H1 (cell line): ENCODE measurements around the gene TBC1D32. TPM values are rescaled to one million over a fixed set of nuclear protein-coding genes. Genes with fewer than 3 reads are reported as not detected.

ENCODE experiments used
- CTCF ChIA-PET: fragments of 300-600 bp; sonication (Branson Sonifier 250); formaldehyde crosslinking; loops from one replicate; lab custom pipeline; 2021; ENCODE audit not compliant: partially characterized antibody; lab: Charles Lee
- POLR2A ChIA-PET: fragments of 300-600 bp; sonication (Branson Sonifier 250); formaldehyde crosslinking; loops from one replicate; lab custom pipeline; 2021; ENCODE audit warnings: inconsistent platforms; ENCODE audit not compliant: partially characterized antibody; lab: Charles Lee
- DNase-seq, 2 experiments: peaks; one replicate each; pipeline versions ENCODE4 v3.0.0 to v3.0.0-alpha.2; 2010 to 2022; ENCODE audit warnings: low spot score in 2 of 2, low read depth in 1 of 2, mixed read lengths in 1 of 2
- FAIRE-seq: peaks from 2 replicates; lab custom pipeline; 2011; peaks lifted over from hg19 to GRCh38; lab: Jason Lieb, UNC
- H2AFZ ChIP-seq: 2 replicates; pipeline ENCODE4 v1.8.1; 2012; ENCODE audit warnings: low read length, inconsistent platforms
- H2AK5ac ChIP-seq: 2 replicates; pipeline ENCODE4 v1.6.1; 2013; ENCODE audit warnings: low read depth, low read length
- H2BK120ac ChIP-seq: replicated peaks from 2 replicates; pipeline ENCODE3; 2013; ENCODE audit warnings: low read depth, low read length, inconsistent platforms
- H2BK12ac ChIP-seq: 2 replicates; pipeline ENCODE4 v1.6.1; 2013; ENCODE audit warnings: low read depth, low read length
- H2BK15ac ChIP-seq: 2 replicates; pipeline ENCODE4 v1.6.1; 2013; ENCODE audit warnings: low read length
- H2BK20ac ChIP-seq: 2 replicates; pipeline ENCODE4 v1.6.1; 2013; ENCODE audit warnings: low read length
- H2BK5ac ChIP-seq: 2 replicates; pipeline ENCODE4 v1.6.1; 2013; ENCODE audit warnings: low read depth, low read length
- H3K14ac ChIP-seq: 2 replicates; pipeline ENCODE4 v1.6.1; 2013; ENCODE audit warnings: inconsistent platforms; ENCODE audit not compliant: insufficient read length
- H3K18ac ChIP-seq: 2 replicates; pipeline ENCODE4 v1.6.1; 2013; ENCODE audit warnings: low read length; ENCODE audit errors: extremely low read depth
- H3K23ac ChIP-seq: 2 replicates; pipeline ENCODE4 v1.6.1; 2013; ENCODE audit warnings: inconsistent platforms; ENCODE audit not compliant: insufficient read length
- H3K23me2 ChIP-seq: 2 replicates; pipeline ENCODE4 v1.6.1; 2013; ENCODE audit warnings: low read depth, low read length
- H3K27ac ChIP-seq: 2 replicates; pipeline ENCODE4 v1.6.1; 2011; ENCODE audit warnings: low read depth, low read length, inconsistent platforms
- H3K27me3 ChIP-seq, 4 experiments: replicated peaks in 1 of 4; 1 replicate in 1 of 4; 2 replicates in 3 of 4; pipeline versions ENCODE4 v1.6.1 to v1.8.1; 2011 to 2013; ENCODE audit warnings: low read length in 3 of 4, mild to moderate bottlenecking in 3 of 4, inconsistent platforms in 2 of 4, mixed read lengths in 2 of 4, moderate library complexity in 1 of 4; ENCODE audit not compliant: control insufficient read depth in 3 of 4, insufficient read depth in 3 of 4; ENCODE audit errors: extremely low read depth in 1 of 4
- H3K36me3 ChIP-seq, 4 experiments: 2 replicates each; pipeline versions ENCODE4 v1.6.1 to v1.8.1; 2011 to 2013; ENCODE audit warnings: mild to moderate bottlenecking in 4 of 4, low read length in 3 of 4, moderate library complexity in 2 of 4, control low read depth in 1 of 4, inconsistent platforms in 1 of 4; ENCODE audit not compliant: insufficient read depth in 4 of 4, control insufficient read depth in 2 of 4
- H3K4ac ChIP-seq: replicated peaks from 2 replicates; pipeline ENCODE3; 2013; ENCODE audit warnings: low read length, low read depth, mixed read lengths, inconsistent platforms; ENCODE audit not compliant: insufficient read length
- H3K4me1 ChIP-seq, 4 experiments: replicated peaks in 1 of 4; 1 replicate in 1 of 4; 2 replicates in 3 of 4; pipeline versions ENCODE4 v1.6.1 to v1.8.1; 2011 to 2013; ENCODE audit warnings: low read length in 3 of 4, inconsistent platforms in 2 of 4, mixed read lengths in 1 of 4; ENCODE audit not compliant: insufficient read depth in 4 of 4, control insufficient read depth in 3 of 4
- H3K4me2 ChIP-seq, 2 experiments: 2 replicates each; pipeline versions ENCODE4 v1.6.1 to v1.8.1; 2011 to 2013; ENCODE audit warnings: low read depth in 2 of 2, low read length in 2 of 2, control low read depth in 1 of 2, inconsistent platforms in 1 of 2, mild to moderate bottlenecking in 1 of 2; ENCODE audit not compliant: insufficient read depth in 1 of 2
- H3K4me3 ChIP-seq, 4 experiments: fragments of 200-600, 300-600 bp in 1 of 4; sonication (generic), shearing (Covaris generic), sonication (Bioruptor Twin) in 1 of 4; 2 replicates each; pipeline versions ENCODE4 v1.5.1 to v1.8.1; 2011 to 2016; ENCODE audit warnings: low read length in 4 of 4, low read depth in 3 of 4, control low read depth in 2 of 4, inconsistent platforms in 2 of 4, mild to moderate bottlenecking in 2 of 4, mixed read lengths in 1 of 4, moderate library complexity in 1 of 4; ENCODE audit not compliant: insufficient read depth in 2 of 4; ENCODE audit errors: extremely low read depth in 1 of 4
- H3K56ac ChIP-seq: replicated peaks from 2 replicates; pipeline ENCODE3; 2013; ENCODE audit warnings: low read depth, mild to moderate bottlenecking, mixed read lengths, low read length, inconsistent platforms; ENCODE audit not compliant: insufficient read length
- H3K79me1 ChIP-seq: 2 replicates; pipeline ENCODE4 v1.6.1; 2013; ENCODE audit warnings: low read depth, low read length, control low read depth
- H3K79me2 ChIP-seq, 2 experiments: 2 replicates each; pipeline versions ENCODE4 v1.6.1 to v1.8.1; 2012 to 2013; ENCODE audit warnings: low read length in 2 of 2, mild to moderate bottlenecking in 2 of 2, inconsistent platforms in 1 of 2; ENCODE audit not compliant: insufficient read depth in 2 of 2, control insufficient read depth in 1 of 2
- H3K9ac ChIP-seq, 4 experiments: replicated peaks in 1 of 4; 1 replicate in 1 of 4; 2 replicates in 3 of 4; pipeline versions ENCODE4 v1.6.1 to v1.8.1; 2011 to 2013; ENCODE audit warnings: low read depth in 3 of 4, low read length in 3 of 4, control low read depth in 2 of 4, mild to moderate bottlenecking in 2 of 4, moderate library complexity in 2 of 4, inconsistent platforms in 1 of 4; ENCODE audit errors: extremely low read depth in 1 of 4
- H3K9me3 ChIP-seq, 2 experiments: 2 replicates each; pipeline versions ENCODE4 v1.6.1 to v1.8.1; 2012 to 2013; ENCODE audit warnings: mild to moderate bottlenecking in 2 of 2, moderate library complexity in 2 of 2, control low read depth in 1 of 2, inconsistent platforms in 1 of 2, low read depth in 1 of 2, low read length in 1 of 2, mixed read lengths in 1 of 2; ENCODE audit not compliant: insufficient read depth in 2 of 2
- H4K20me1 ChIP-seq, 2 experiments: replicated peaks in 1 of 2; 2 replicates each; pipeline versions ENCODE3 to v1.8.1; 2011 to 2013; ENCODE audit warnings: inconsistent platforms in 2 of 2, low read length in 2 of 2, mild to moderate bottlenecking in 1 of 2; ENCODE audit not compliant: insufficient read depth in 2 of 2, control insufficient read depth in 1 of 2
- H4K5ac ChIP-seq: 2 replicates; pipeline ENCODE4 v1.6.1; 2013; ENCODE audit warnings: low read length, low read depth, mixed read lengths, inconsistent platforms; ENCODE audit not compliant: insufficient read length
- H4K8ac ChIP-seq: 2 replicates; pipeline ENCODE4 v1.8.0; 2013; ENCODE audit warnings: mild to moderate bottlenecking, moderate library complexity, low read length, inconsistent platforms; ENCODE audit not compliant: insufficient read depth; ENCODE audit errors: extremely low read depth
- H4K91ac ChIP-seq: replicated peaks from 2 replicates; pipeline ENCODE3; 2013; ENCODE audit warnings: low read length, mixed read lengths, inconsistent platforms; ENCODE audit not compliant: insufficient read length
- CHD1 ChIP-seq: IDR thresholded peaks from 2 replicates; pipeline ENCODE4 v1.6.1; 2012; ENCODE audit warnings: low read depth, low read length, improper control_type of control experiment
- CTBP2 ChIP-seq: IDR thresholded peaks from 2 replicates; pipeline ENCODE4 v1.7.0; 2011; ENCODE audit warnings: borderline replicate concordance, mild to moderate bottlenecking, moderate library complexity, mixed read lengths, low read length; ENCODE audit not compliant: insufficient read depth, insufficient read length
- EGR1 ChIP-seq: IDR thresholded peaks from 2 replicates; pipeline ENCODE4 v1.6.1; 2011; ENCODE audit warnings: low read depth, low read length, borderline replicate concordance
- EP300 ChIP-seq, 2 experiments: IDR thresholded peaks; 1 replicate in 1 of 2; 2 replicates in 1 of 2; pipeline ENCODE4 v1.6.1; 2011 to 2012; ENCODE audit warnings: low read depth in 2 of 2, low read length in 2 of 2, mild to moderate bottlenecking in 2 of 2, borderline replicate concordance in 1 of 2, inconsistent platforms in 1 of 2, moderate library complexity in 1 of 2
- GTF2F1 ChIP-seq: IDR thresholded peaks from 2 replicates; pipeline ENCODE4 v1.6.1; 2012; ENCODE audit warnings: low read depth, low read length, improper control_type of control experiment, borderline replicate concordance
- KDM4A ChIP-seq: IDR thresholded peaks from one replicate; pipeline ENCODE4 v1.7.1; 2012; ENCODE audit warnings: low read depth, mild to moderate bottlenecking, moderate library complexity, low read length, inconsistent platforms; ENCODE audit not compliant: severe bottlenecking
- MAFK ChIP-seq: IDR thresholded peaks from 2 replicates; pipeline ENCODE4 v1.6.1; 2012; ENCODE audit warnings: low read depth, mild to moderate bottlenecking, improper control_type of control experiment, low read length
- PHF8 ChIP-seq: fragments of 200-600 bp; sonication (generic); conservative IDR thresholded peaks from 2 replicates; pipeline ENCODE4 v1.7.1; 2012; ENCODE audit warnings: low read depth, mild to moderate bottlenecking, inconsistent platforms, low read length, moderate library complexity
- RXRA ChIP-seq: IDR thresholded peaks from 2 replicates; pipeline ENCODE4 v1.6.1; 2011; ENCODE audit warnings: low read depth, mild to moderate bottlenecking, low read length, moderate library complexity; ENCODE audit not compliant: insufficient read depth
- SAP30 ChIP-seq: fragments of 300-600 bp; sonication (generic); IDR thresholded peaks from 2 replicates; pipeline ENCODE4 v1.7.1; 2012; ENCODE audit warnings: low read length, moderate library complexity, mild to moderate bottlenecking, inconsistent platforms; ENCODE audit not compliant: insufficient read depth, insufficient replicate concordance
- SP4 ChIP-seq: IDR thresholded peaks from 2 replicates; pipeline ENCODE4 v1.6.1; 2012; ENCODE audit warnings: low read length, inconsistent platforms
- TAF7 ChIP-seq: optimal IDR thresholded peaks from 2 replicates; pipeline ENCODE3; 2011; ENCODE audit warnings: low read depth, mild to moderate bottlenecking, inconsistent platforms, low read length, moderate library complexity, borderline replicate concordance
- TBP ChIP-seq: IDR thresholded peaks from 2 replicates; pipeline ENCODE4 v1.6.1; 2011; ENCODE audit warnings: low read depth, low read length, improper control_type of control experiment
- WGBS, 2 experiments: shearing (Covaris generic) in 1 of 2; methylation state at CpG; one replicate each; pipeline versions ENCODE4 v1.1.6 to v1.1.7; 2013 to 2015; ENCODE audit warnings: low lambda C conversion rate in 2 of 2, mixed read lengths in 2 of 2, inconsistent platforms in 1 of 2, low coverage in 1 of 2, missing lambda C conversion rate in 1 of 2; ENCODE audit not compliant: insufficient replicate concordance in 2 of 2, insufficient coverage in 1 of 2, insufficient read length in 1 of 2; ENCODE audit errors: extremely low coverage in 1 of 2, missing lambda C conversion rate in 1 of 2; 5-methylcytosine and 5-hydroxymethylcytosine counted together
- polyA plus RNA-seq, 7 experiments: library from polyadenylated mRNA; depleted of rRNA in 3 of 7; stranded (reverse) in 5 of 7; unstranded in 2 of 7; fragments of >200 nt in 5 of 7; fragments of 200-250 nt in 2 of 7; gene quantifications; 1 replicate in 5 of 7; 2 replicates in 1 of 7; 4 replicates in 1 of 7; pipeline versions ENCODE4 v1.2.1 to v1.2.3, GENCODE V29; 2011 to 2013; ENCODE audit warnings: missing spikeins in 2 of 7, mixed read lengths in 2 of 7
- total RNA-seq: library from RNA; stranded (reverse); fragmentation: NEBNext Ultra II Directional; extraction: Animal tissue kit (Norgen Biotek cat#: 25700); gene quantifications from 2 replicates; pipeline ENCODE4 v1.2.1, GENCODE V29; 2021

The TBC1D32 gene
- total and polyA plus RNA-seq, 2 of the 8 experiments (the other 6 are each of a cell fraction or from before 2014, with no cell fraction given), result 5.3 to 7.1 TPM

DNA sequence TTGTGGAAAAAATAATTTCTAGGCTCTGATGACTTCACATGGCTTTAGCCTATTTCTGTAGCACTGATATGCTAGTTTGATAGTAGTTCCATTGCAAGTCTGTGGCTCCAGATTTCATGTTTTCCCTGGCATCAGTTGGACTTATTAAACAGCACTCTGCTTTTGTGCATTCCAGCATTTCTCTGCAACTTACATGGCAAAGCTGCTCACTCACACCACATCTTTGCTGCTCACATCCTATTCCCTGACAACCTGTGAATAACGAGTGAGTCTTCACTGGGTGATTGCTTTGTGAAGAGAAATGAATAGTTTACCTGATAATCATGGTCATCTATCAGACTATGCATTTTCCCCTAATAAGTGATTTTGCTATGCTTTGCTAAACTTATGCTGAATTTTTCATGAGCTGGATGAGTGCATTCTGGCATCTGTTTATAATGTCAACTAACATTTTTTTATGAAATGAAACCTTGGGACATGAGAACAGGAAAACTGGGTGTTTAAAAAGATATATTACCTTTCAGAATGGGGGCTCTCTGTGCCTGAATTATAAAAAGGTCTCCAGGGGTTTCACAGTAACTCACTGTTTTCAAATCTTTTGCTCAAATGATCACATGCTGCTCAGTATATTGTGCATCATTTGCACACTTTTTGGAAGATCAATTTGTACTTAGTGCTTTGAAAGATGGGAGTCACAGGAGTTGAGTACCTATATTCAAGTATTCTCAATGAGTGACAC, 301.8 kb downstream of the TBC1D32 start:
- H3K27me3 ChIP-seq, result no peaks in the 10 kb centered on the region
- POLR2A ChIA-PET, result no interaction called here
- DNase-seq, result no peak
- FAIRE-seq, result no peak
- H4K8ac ChIP-seq, result no peak overlapping the region
- CTCF ChIA-PET, result interaction anchor here (0.6 to 2.3 kb wide), 3 partner anchors 12 to 209 kb away, joined by 3 to 6 read pairs (median 6); no protein-coding TSS in a partner anchor
- H3K23me2 ChIP-seq, result no peaks in the 10 kb centered on the region
- H3K4me2 ChIP-seq, result no peak overlapping the region
- no peak overlapping the region for H2BK12ac ChIP-seq
- H4K5ac ChIP-seq, result no peak overlapping the region
- WGBS, 2 experiments, result 86% methylated on average over 1 of the region's 1 CpG; no CpG with 5 or more reads in 1 of the 2 experiments
- no peak overlapping the region for H3K14ac ChIP-seq
- H3K18ac ChIP-seq, result no peak overlapping the region
- H3K36me3 ChIP-seq, result no peaks in the 10 kb centered on the region
- H2AFZ ChIP-seq, result no peak overlapping the region
- H3K79me1 ChIP-seq, result no peaks in the 10 kb centered on the region
- no peaks in the 10 kb centered on the region for H3K79me2 ChIP-seq
- H2BK15ac ChIP-seq, result no peak overlapping the region
- H3K9me3 ChIP-seq, result no peaks in the 10 kb centered on the region
- H3K23ac ChIP-seq, result no peak overlapping the region
- no peaks in the 10 kb centered on the region for H3K4me1 ChIP-seq
- no peak overlapping the region for H3K4me3 ChIP-seq
- no peak overlapping the region for H4K91ac ChIP-seq
- no peaks in the 10 kb centered on the region for H4K20me1 ChIP-seq
- H3K4ac ChIP-seq, result no peak overlapping the region
- H3K27ac ChIP-seq, result no peak overlapping the region
- H2BK20ac ChIP-seq, result no peak overlapping the region
- H3K9ac ChIP-seq, result no peak overlapping the region
- no peak overlapping the region for H2BK120ac ChIP-seq
- no peak overlapping the region for H2BK5ac ChIP-seq
- no peak overlapping the region for H2AK5ac ChIP-seq
- no peak overlapping the region for H3K56ac ChIP-seq
- TF ChIP-seq GTF2F1 (no peak), SAP30 (no peak), KDM4A (no peak), TBP (no peak), SP4 (no peak), EP300 (IDR thresholded peaks at IDR 0.05; ENCODE audit: borderline replicate concordance in 1 of 2, low read depth in 2 of 2, low read length in 2 of 2) (no peak), PHF8 (no peak), CTBP2 (no peak), TAF7 (no peak), RXRA (no peak), CHD1 (no peak), EGR1 (no peak), MAFK (no peak)
